NCI-H526 treated with DMSO at 0.1 percent for 48 hours (cell line): Measurements from ENCODE around the gene GNGT2.
A peak's percentile ranks its signal among the peaks of the same experiment; 100 is the strongest.

Source experiments
- DNase-seq: peaks from one replicate; lab custom pipeline; 2025; lab: John Stamatoyannopoulos, UW

GNGT2 gene

GRCh38 chr17:49229076-49229804 lies 18.9 kb upstream of the GNGT2 start:
- DNase-seq: no peak

GRCh38 chr17:49227436-49228261 lies 17.3 kb upstream of the GNGT2 start:
- DNase-seq: peak; percentile 46

GRCh38 chr17:49226771-49227435 lies 16.5 kb upstream of the GNGT2 start:
- DNase-seq: no peak

- no peak for DNase-seq
Measured at GRCh38 chr17:49225554-49226236, 15.3 kb upstream of the GNGT2 start.

GRCh38 chr17:49224997-49225337 lies 14.6 kb upstream of the GNGT2 start:
- DNase-seq: no peak

- peak; percentile 14 for DNase-seq
Measured at GRCh38 chr17:49224198-49224996, 14.0 kb upstream of the GNGT2 start.

- DNase-seq: peak; percentile 35
Measured at GRCh38 chr17:49223517-49224197, 13.3 kb upstream of the GNGT2 start.

GRCh38 chr17:49223168-49223516 lies 12.8 kb upstream of the GNGT2 start:
- DNase-seq: no peak

- DNase-seq: no peak
Measured at GRCh38 chr17:49219987-49220386, 9.6 kb upstream of the GNGT2 start.

GRCh38 chr17:49218941-49219913 lies 8.9 kb upstream of the GNGT2 start:
- no peak for DNase-seq

GRCh38 chr17:49217651-49218413 lies 7.5 kb upstream of the GNGT2 start:
- no peak for DNase-seq

- no peak for DNase-seq
Measured at GRCh38 chr17:49216953-49217650, 6.7 kb upstream of the GNGT2 start.

- no peak for DNase-seq
Measured at GRCh38 chr17:49216482-49216881, 6.1 kb upstream of the GNGT2 start.

- DNase-seq: no peak
Measured at GRCh38 chr17:49214676-49215360, 4.4 kb upstream of the GNGT2 start.

- DNase-seq: peak; percentile 77
Measured at GRCh38 chr17:49213847-49214246, 3.5 kb upstream of the GNGT2 start.

GRCh38 chr17:49213399-49213798 lies 3.0 kb upstream of the GNGT2 start:
- DNase-seq: peak; percentile 84

GRCh38 chr17:49209061-49209571 lies 1.3 kb downstream of the GNGT2 start:
- no peak for DNase-seq

- no peak for DNase-seq
Measured at GRCh38 chr17:49204516-49204915, 5.9 kb downstream of the GNGT2 start.
